HEK293T (cell line): ENCODE results near the gene ADGRA3.

Experiments
- BHLHE40 ChIP-seq: fragments of 450-650 bp; IDR thresholded peaks from 2 replicates; pipeline ENCODE4 v1.6.1; 2016; ENCODE audit warnings: mild to moderate bottlenecking, moderate library complexity, borderline replicate concordance
- CTBP1 ChIP-seq: fragments of 450-650 bp; IDR thresholded peaks from 2 replicates; pipeline ENCODE4 v1.6.1; 2016; ENCODE audit warnings: borderline replicate concordance
- ELF4 ChIP-seq: fragments of 450-650 bp; IDR thresholded peaks from 2 replicates; pipeline ENCODE4 v1.6.1; 2017; ENCODE audit warnings: antibody characterized with exemption
- FOXA1 ChIP-seq: fragments of 450-650 bp; IDR thresholded peaks from 2 replicates; pipeline ENCODE4 v1.6.1; 2016; ENCODE audit warnings: mild to moderate bottlenecking
- HDGF ChIP-seq: fragments of 450-650 bp; IDR thresholded peaks from 2 replicates; pipeline ENCODE4 v1.6.1; 2017; ENCODE audit warnings: antibody characterized with exemption, borderline replicate concordance
- SP1 ChIP-seq: fragments of 450-650 bp; IDR thresholded peaks from 2 replicates; pipeline ENCODE4 v1.6.1; 2017
- SUZ12 ChIP-seq: fragments of 450-650 bp; IDR thresholded peaks from 2 replicates; pipeline ENCODE4 v1.6.1; 2016; ENCODE audit warnings: mild to moderate bottlenecking

GRCh38 chr4:22492987-22493386 is 22.9 kb downstream of the ADGRA3 start:
- TF ChIP-seq ELF4 (no peak), BHLHE40 (no peak), FOXA1 (no peak), SUZ12 (no peak), SP1 (no peak), HDGF (no peak), CTBP1 (no peak)
